NT2/D1 (cell line): ENCODE results near the gene GIT1.

Experiments
- SUZ12 ChIP-seq: IDR thresholded peaks from 2 replicates; pipeline ENCODE4 v1.6.1; 2011; ENCODE audit not compliant: insufficient read length, insufficient read depth; ENCODE audit errors: extremely low read depth
- YY1 ChIP-seq: IDR thresholded peaks from 2 replicates; pipeline ENCODE4 v1.6.1; 2011; ENCODE audit not compliant: insufficient read length, insufficient read depth

DNA sequence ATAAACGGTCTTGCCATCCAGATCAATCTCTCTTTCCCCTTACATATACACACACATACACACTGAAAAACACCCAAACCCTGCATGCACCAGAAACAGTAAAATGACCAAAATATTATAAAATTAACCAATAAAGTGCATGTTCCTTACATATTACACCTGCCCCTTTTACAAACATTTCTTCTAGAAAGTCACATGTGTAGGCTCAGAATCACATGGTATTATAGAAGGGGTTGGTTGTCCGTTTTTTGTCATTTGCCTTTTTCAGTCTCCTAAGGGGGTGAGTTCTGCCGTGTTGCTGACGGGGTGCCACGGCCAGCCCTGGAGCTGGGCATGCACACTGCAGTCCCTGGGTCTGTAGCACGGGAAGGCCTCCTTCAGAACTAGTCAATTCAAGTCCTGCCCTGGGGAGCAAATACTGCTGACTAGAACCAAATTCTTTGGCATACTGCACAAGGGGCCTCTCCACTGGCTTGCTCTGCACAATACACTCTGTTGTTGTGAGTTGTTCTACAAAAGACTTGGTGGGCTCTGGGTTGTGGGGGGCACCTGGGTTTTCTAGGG, 41.3 kb upstream of the GIT1 start:
- TF ChIP-seq YY1 (no peak), SUZ12 (no peak)
